H1 (cell line): ENCODE measurements around the gene CAMK2B. TPM values are rescaled to one million over a fixed set of nuclear protein-coding genes. Genes with fewer than 3 reads are reported as not detected.

Source experiments
- CTCF ChIA-PET: fragments of 300-600 bp; sonication (Branson Sonifier 250); formaldehyde crosslinking; loops from one replicate; lab custom pipeline; 2021; ENCODE audit not compliant: partially characterized antibody; lab: Charles Lee
- POLR2A ChIA-PET: fragments of 300-600 bp; sonication (Branson Sonifier 250); formaldehyde crosslinking; loops from one replicate; lab custom pipeline; 2021; ENCODE audit warnings: inconsistent platforms; ENCODE audit not compliant: partially characterized antibody; lab: Charles Lee
- DNase-seq, 2 experiments: peaks; one replicate each; pipeline versions ENCODE4 v3.0.0 to v3.0.0-alpha.2; 2010 to 2022; ENCODE audit warnings: low spot score in 2 of 2, low read depth in 1 of 2, mixed read lengths in 1 of 2
- FAIRE-seq: peaks from 2 replicates; lab custom pipeline; 2011; peaks lifted over from hg19 to GRCh38; lab: Jason Lieb, UNC
- H2AFZ ChIP-seq: 2 replicates; pipeline ENCODE4 v1.8.1; 2012; ENCODE audit warnings: low read length, inconsistent platforms
- H2AK5ac ChIP-seq: 2 replicates; pipeline ENCODE4 v1.6.1; 2013; ENCODE audit warnings: low read depth, low read length
- H2BK120ac ChIP-seq: replicated peaks from 2 replicates; pipeline ENCODE3; 2013; ENCODE audit warnings: low read depth, low read length, inconsistent platforms
- H2BK12ac ChIP-seq: 2 replicates; pipeline ENCODE4 v1.6.1; 2013; ENCODE audit warnings: low read depth, low read length
- H2BK15ac ChIP-seq: 2 replicates; pipeline ENCODE4 v1.6.1; 2013; ENCODE audit warnings: low read length
- H2BK20ac ChIP-seq: 2 replicates; pipeline ENCODE4 v1.6.1; 2013; ENCODE audit warnings: low read length
- H2BK5ac ChIP-seq: 2 replicates; pipeline ENCODE4 v1.6.1; 2013; ENCODE audit warnings: low read depth, low read length
- H3K14ac ChIP-seq: 2 replicates; pipeline ENCODE4 v1.6.1; 2013; ENCODE audit warnings: inconsistent platforms; ENCODE audit not compliant: insufficient read length
- H3K18ac ChIP-seq: 2 replicates; pipeline ENCODE4 v1.6.1; 2013; ENCODE audit warnings: low read length; ENCODE audit errors: extremely low read depth
- H3K23ac ChIP-seq: 2 replicates; pipeline ENCODE4 v1.6.1; 2013; ENCODE audit warnings: inconsistent platforms; ENCODE audit not compliant: insufficient read length
- H3K23me2 ChIP-seq: 2 replicates; pipeline ENCODE4 v1.6.1; 2013; ENCODE audit warnings: low read depth, low read length
- H3K27ac ChIP-seq: 2 replicates; pipeline ENCODE4 v1.6.1; 2011; ENCODE audit warnings: low read depth, low read length, inconsistent platforms
- H3K27me3 ChIP-seq, 4 experiments: replicated peaks in 1 of 4; 1 replicate in 1 of 4; 2 replicates in 3 of 4; pipeline versions ENCODE4 v1.6.1 to v1.8.1; 2011 to 2013; ENCODE audit warnings: low read length in 3 of 4, mild to moderate bottlenecking in 3 of 4, inconsistent platforms in 2 of 4, mixed read lengths in 2 of 4, moderate library complexity in 1 of 4; ENCODE audit not compliant: control insufficient read depth in 3 of 4, insufficient read depth in 3 of 4; ENCODE audit errors: extremely low read depth in 1 of 4
- H3K36me3 ChIP-seq, 4 experiments: 2 replicates each; pipeline versions ENCODE4 v1.6.1 to v1.8.1; 2011 to 2013; ENCODE audit warnings: mild to moderate bottlenecking in 4 of 4, low read length in 3 of 4, moderate library complexity in 2 of 4, control low read depth in 1 of 4, inconsistent platforms in 1 of 4; ENCODE audit not compliant: insufficient read depth in 4 of 4, control insufficient read depth in 2 of 4
- H3K4ac ChIP-seq: replicated peaks from 2 replicates; pipeline ENCODE3; 2013; ENCODE audit warnings: low read length, low read depth, mixed read lengths, inconsistent platforms; ENCODE audit not compliant: insufficient read length
- H3K4me1 ChIP-seq, 4 experiments: replicated peaks in 1 of 4; 1 replicate in 1 of 4; 2 replicates in 3 of 4; pipeline versions ENCODE4 v1.6.1 to v1.8.1; 2011 to 2013; ENCODE audit warnings: low read length in 3 of 4, inconsistent platforms in 2 of 4, mixed read lengths in 1 of 4; ENCODE audit not compliant: insufficient read depth in 4 of 4, control insufficient read depth in 3 of 4
- H3K4me2 ChIP-seq, 2 experiments: 2 replicates each; pipeline versions ENCODE4 v1.6.1 to v1.8.1; 2011 to 2013; ENCODE audit warnings: low read depth in 2 of 2, low read length in 2 of 2, control low read depth in 1 of 2, inconsistent platforms in 1 of 2, mild to moderate bottlenecking in 1 of 2; ENCODE audit not compliant: insufficient read depth in 1 of 2
- H3K4me3 ChIP-seq, 4 experiments: fragments of 200-600, 300-600 bp in 1 of 4; sonication (generic), shearing (Covaris generic), sonication (Bioruptor Twin) in 1 of 4; 2 replicates each; pipeline versions ENCODE4 v1.5.1 to v1.8.1; 2011 to 2016; ENCODE audit warnings: low read length in 4 of 4, low read depth in 3 of 4, control low read depth in 2 of 4, inconsistent platforms in 2 of 4, mild to moderate bottlenecking in 2 of 4, mixed read lengths in 1 of 4, moderate library complexity in 1 of 4; ENCODE audit not compliant: insufficient read depth in 2 of 4; ENCODE audit errors: extremely low read depth in 1 of 4
- H3K56ac ChIP-seq: replicated peaks from 2 replicates; pipeline ENCODE3; 2013; ENCODE audit warnings: low read depth, mild to moderate bottlenecking, mixed read lengths, low read length, inconsistent platforms; ENCODE audit not compliant: insufficient read length
- H3K79me1 ChIP-seq: 2 replicates; pipeline ENCODE4 v1.6.1; 2013; ENCODE audit warnings: low read depth, low read length, control low read depth
- H3K79me2 ChIP-seq, 2 experiments: 2 replicates each; pipeline versions ENCODE4 v1.6.1 to v1.8.1; 2012 to 2013; ENCODE audit warnings: low read length in 2 of 2, mild to moderate bottlenecking in 2 of 2, inconsistent platforms in 1 of 2; ENCODE audit not compliant: insufficient read depth in 2 of 2, control insufficient read depth in 1 of 2
- H3K9ac ChIP-seq, 4 experiments: replicated peaks in 1 of 4; 1 replicate in 1 of 4; 2 replicates in 3 of 4; pipeline versions ENCODE4 v1.6.1 to v1.8.1; 2011 to 2013; ENCODE audit warnings: low read depth in 3 of 4, low read length in 3 of 4, control low read depth in 2 of 4, mild to moderate bottlenecking in 2 of 4, moderate library complexity in 2 of 4, inconsistent platforms in 1 of 4; ENCODE audit errors: extremely low read depth in 1 of 4
- H3K9me3 ChIP-seq, 2 experiments: 2 replicates each; pipeline versions ENCODE4 v1.6.1 to v1.8.1; 2012 to 2013; ENCODE audit warnings: mild to moderate bottlenecking in 2 of 2, moderate library complexity in 2 of 2, control low read depth in 1 of 2, inconsistent platforms in 1 of 2, low read depth in 1 of 2, low read length in 1 of 2, mixed read lengths in 1 of 2; ENCODE audit not compliant: insufficient read depth in 2 of 2
- H4K20me1 ChIP-seq, 2 experiments: replicated peaks in 1 of 2; 2 replicates each; pipeline versions ENCODE3 to v1.8.1; 2011 to 2013; ENCODE audit warnings: inconsistent platforms in 2 of 2, low read length in 2 of 2, mild to moderate bottlenecking in 1 of 2; ENCODE audit not compliant: insufficient read depth in 2 of 2, control insufficient read depth in 1 of 2
- H4K5ac ChIP-seq: 2 replicates; pipeline ENCODE4 v1.6.1; 2013; ENCODE audit warnings: low read length, low read depth, mixed read lengths, inconsistent platforms; ENCODE audit not compliant: insufficient read length
- H4K8ac ChIP-seq: 2 replicates; pipeline ENCODE4 v1.8.0; 2013; ENCODE audit warnings: mild to moderate bottlenecking, moderate library complexity, low read length, inconsistent platforms; ENCODE audit not compliant: insufficient read depth; ENCODE audit errors: extremely low read depth
- H4K91ac ChIP-seq: replicated peaks from 2 replicates; pipeline ENCODE3; 2013; ENCODE audit warnings: low read length, mixed read lengths, inconsistent platforms; ENCODE audit not compliant: insufficient read length
- CREB1 ChIP-seq: IDR thresholded peaks from 2 replicates; pipeline ENCODE4 v1.6.1; 2012; ENCODE audit warnings: inconsistent platforms
- GABPA ChIP-seq: IDR thresholded peaks from 2 replicates; pipeline ENCODE4 v1.6.1; 2011; ENCODE audit warnings: mild to moderate bottlenecking, low read length, moderate library complexity, borderline replicate concordance; ENCODE audit not compliant: insufficient read depth
- MAX ChIP-seq: IDR thresholded peaks from 2 replicates; pipeline ENCODE4 v1.6.1; 2012; ENCODE audit warnings: inconsistent platforms
- NANOG ChIP-seq: IDR thresholded peaks from 2 replicates; pipeline ENCODE4 v1.6.1; 2011; ENCODE audit warnings: low read length, low read depth, mild to moderate bottlenecking, inconsistent platforms; ENCODE audit not compliant: insufficient read depth, poor library complexity, severe bottlenecking
- NRF1 ChIP-seq: IDR thresholded peaks from 2 replicates; pipeline ENCODE4 v1.6.1; 2011; ENCODE audit warnings: mild to moderate bottlenecking, low read depth, low read length, improper control_type of control experiment
- SUZ12 ChIP-seq: fragments of 200-600 bp; sonication (generic); IDR thresholded peaks from 2 replicates; pipeline ENCODE4 v1.6.1; 2012; ENCODE audit warnings: mild to moderate bottlenecking, inconsistent platforms, low read length, moderate library complexity, mixed read lengths
- WGBS, 2 experiments: shearing (Covaris generic) in 1 of 2; methylation state at CpG; one replicate each; pipeline versions ENCODE4 v1.1.6 to v1.1.7; 2013 to 2015; ENCODE audit warnings: low lambda C conversion rate in 2 of 2, mixed read lengths in 2 of 2, inconsistent platforms in 1 of 2, low coverage in 1 of 2, missing lambda C conversion rate in 1 of 2; ENCODE audit not compliant: insufficient replicate concordance in 2 of 2, insufficient coverage in 1 of 2, insufficient read length in 1 of 2; ENCODE audit errors: extremely low coverage in 1 of 2, missing lambda C conversion rate in 1 of 2; 5-methylcytosine and 5-hydroxymethylcytosine counted together
- polyA plus RNA-seq, 7 experiments: library from polyadenylated mRNA; depleted of rRNA in 3 of 7; stranded (reverse) in 5 of 7; unstranded in 2 of 7; fragments of >200 nt in 5 of 7; fragments of 200-250 nt in 2 of 7; gene quantifications; 1 replicate in 5 of 7; 2 replicates in 1 of 7; 4 replicates in 1 of 7; pipeline versions ENCODE4 v1.2.1 to v1.2.3, GENCODE V29; 2011 to 2013; ENCODE audit warnings: missing spikeins in 2 of 7, mixed read lengths in 2 of 7
- total RNA-seq: library from RNA; stranded (reverse); fragmentation: NEBNext Ultra II Directional; extraction: Animal tissue kit (Norgen Biotek cat#: 25700); gene quantifications from 2 replicates; pipeline ENCODE4 v1.2.1, GENCODE V29; 2021
- TF ChIP-seq, protein P1 (sequence below): IDR thresholded peaks from 2 replicates; pipeline ENCODE4 v1.6.1; 2011; ENCODE audit warnings: low read length, improper control_type of control experiment

CAMK2B gene
- total and polyA plus RNA-seq, 2 of the 8 experiments (the other 6 are each of a cell fraction or from before 2014, with no cell fraction given), result 0.05 to 0.15 TPM

DNA sequence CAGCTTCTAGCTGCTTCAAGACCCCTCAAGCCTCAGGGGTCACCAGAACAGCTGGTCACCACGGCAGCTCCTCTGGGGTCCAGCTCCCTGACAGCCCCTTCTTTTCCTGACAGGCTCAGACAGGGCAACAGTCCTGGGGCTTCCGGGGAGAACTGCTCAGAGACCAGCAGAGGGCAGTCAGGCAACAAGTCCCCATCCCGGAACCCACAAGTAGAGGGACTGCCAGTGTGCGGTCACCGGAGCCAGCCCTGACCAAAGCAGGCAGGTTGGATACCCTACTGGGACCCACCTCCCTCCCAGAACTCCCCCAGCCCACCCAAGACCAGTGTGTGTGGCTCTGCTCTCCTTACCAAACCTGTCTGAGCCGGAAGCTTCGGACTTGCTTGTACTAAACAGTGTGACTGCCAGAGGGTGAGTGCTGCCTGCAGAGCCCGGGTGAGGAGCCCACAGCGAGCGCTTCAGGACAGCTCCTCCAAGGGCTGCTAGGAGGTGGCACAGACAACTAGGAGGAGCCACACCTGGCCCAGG is 84.3 kb downstream of the CAMK2B start:
- no peak overlapping the region for H2BK20ac ChIP-seq
- H4K5ac ChIP-seq, result no peak overlapping the region
- no peak overlapping the region for H2BK15ac ChIP-seq
- no peak overlapping the region for H3K4ac ChIP-seq
- H4K8ac ChIP-seq, result peak overlapping the region; percentile 19; the same call in 1 of the 2 replicates
- H3K14ac ChIP-seq, result no peak overlapping the region
- CTCF ChIA-PET, result interaction anchor here (0.6 to 5.0 kb wide), 54 partner anchors 9 to 324 kb away, joined by 3 to 37 read pairs (median 5); partner anchors contain the start of gene YKT6
- H3K4me2 ChIP-seq, result peak overlapping the region in 1 of 2 experiments; percentile 14; a peak in 1 of 4 replicates
- no peaks in the 10 kb centered on the region for H4K20me1 ChIP-seq
- H2AK5ac ChIP-seq, result no peak overlapping the region
- no peak overlapping the region for H4K91ac ChIP-seq
- H3K4me3 ChIP-seq, result no peak overlapping the region
- H3K27ac ChIP-seq, result no peak overlapping the region
- H3K36me3 ChIP-seq, result no peaks in the 10 kb centered on the region
- 48% methylated on average over 10 of the region's 10 CpGs; no CpG with 5 or more reads in 1 of the 2 experiments for WGBS, 2 experiments
- no peak overlapping the region for H2BK12ac ChIP-seq
- H3K4me1 ChIP-seq, result peaks cover 0 to 2% (median 0%) of the 10 kb centered on the region in 4 experiments; a peak in 2 of 7 replicates
- POLR2A ChIA-PET, result interaction anchor here (0.8 kb wide), 1 partner anchor 26 kb away, joined by 4 read pairs; no protein-coding TSS in a partner anchor
- DNase-seq (peak in 1 of 2 experiments; percentile 76), FAIRE-seq (no peak)
- no peak overlapping the region for H3K56ac ChIP-seq
- no peaks in the 10 kb centered on the region for H3K9me3 ChIP-seq
- H2BK120ac ChIP-seq, result no peak overlapping the region
- H3K23ac ChIP-seq, result no peak overlapping the region
- H2BK5ac ChIP-seq, result no peak overlapping the region
- H3K18ac ChIP-seq, result no peak overlapping the region; the same call in 1 of the 2 replicates
- H2AFZ ChIP-seq, result peak overlapping the region; percentile 35; the same call in 1 of the 2 replicates
- no peaks in the 10 kb centered on the region; a peak in 1 of 7 replicates for H3K27me3 ChIP-seq
- H3K23me2 ChIP-seq, result no peaks in the 10 kb centered on the region
- H3K79me1 ChIP-seq, result no peaks in the 10 kb centered on the region
- H3K79me2 ChIP-seq, result no peaks in the 10 kb centered on the region
- no peak overlapping the region for H3K9ac ChIP-seq
- TF ChIP-seq CREB1, result no peak
- no peak for TF ChIP-seq NANOG
- no peak for TF ChIP-seq MAX
- no peak for TF ChIP-seq SUZ12
- TF ChIP-seq, protein P1, sequence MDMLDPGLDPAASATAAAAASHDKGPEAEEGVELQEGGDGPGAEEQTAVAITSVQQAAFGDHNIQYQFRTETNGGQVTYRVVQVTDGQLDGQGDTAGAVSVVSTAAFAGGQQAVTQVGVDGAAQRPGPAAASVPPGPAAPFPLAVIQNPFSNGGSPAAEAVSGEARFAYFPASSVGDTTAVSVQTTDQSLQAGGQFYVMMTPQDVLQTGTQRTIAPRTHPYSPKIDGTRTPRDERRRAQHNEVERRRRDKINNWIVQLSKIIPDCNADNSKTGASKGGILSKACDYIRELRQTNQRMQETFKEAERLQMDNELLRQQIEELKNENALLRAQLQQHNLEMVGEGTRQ, result no peak
- TF ChIP-seq GABPA, result peak; percentile 77; the same call in 1 of the 2 replicates
- TF ChIP-seq NRF1, result no peak
